H1 (cell line): Measurements from ENCODE around the gene AFF2. TPM values are rescaled to one million over a fixed set of nuclear protein-coding genes. Genes with fewer than 3 reads are reported as not detected.
A peak's percentile ranks its signal among the peaks of the same experiment; 100 is the strongest.

Experiments used
- CTCF ChIA-PET: fragments of 300-600 bp; sonication (Branson Sonifier 250); formaldehyde crosslinking; loops from one replicate; lab custom pipeline; 2021; ENCODE audit not compliant: partially characterized antibody; lab: Charles Lee
- POLR2A ChIA-PET: fragments of 300-600 bp; sonication (Branson Sonifier 250); formaldehyde crosslinking; loops from one replicate; lab custom pipeline; 2021; ENCODE audit warnings: inconsistent platforms; ENCODE audit not compliant: partially characterized antibody; lab: Charles Lee
- DNase-seq, 2 experiments: peaks; one replicate each; pipeline versions ENCODE4 v3.0.0 to v3.0.0-alpha.2; 2010 to 2022; ENCODE audit warnings: low spot score in 2 of 2, low read depth in 1 of 2, mixed read lengths in 1 of 2
- FAIRE-seq: peaks from 2 replicates; lab custom pipeline; 2011; peaks lifted over from hg19 to GRCh38; lab: Jason Lieb, UNC
- H2AFZ ChIP-seq: 2 replicates; pipeline ENCODE4 v1.8.1; 2012; ENCODE audit warnings: low read length, inconsistent platforms
- H2AK5ac ChIP-seq: 2 replicates; pipeline ENCODE4 v1.6.1; 2013; ENCODE audit warnings: low read depth, low read length
- H2BK120ac ChIP-seq: replicated peaks from 2 replicates; pipeline ENCODE3; 2013; ENCODE audit warnings: low read depth, low read length, inconsistent platforms
- H2BK12ac ChIP-seq: 2 replicates; pipeline ENCODE4 v1.6.1; 2013; ENCODE audit warnings: low read depth, low read length
- H2BK15ac ChIP-seq: 2 replicates; pipeline ENCODE4 v1.6.1; 2013; ENCODE audit warnings: low read length
- H2BK20ac ChIP-seq: 2 replicates; pipeline ENCODE4 v1.6.1; 2013; ENCODE audit warnings: low read length
- H2BK5ac ChIP-seq: 2 replicates; pipeline ENCODE4 v1.6.1; 2013; ENCODE audit warnings: low read depth, low read length
- H3K14ac ChIP-seq: 2 replicates; pipeline ENCODE4 v1.6.1; 2013; ENCODE audit warnings: inconsistent platforms; ENCODE audit not compliant: insufficient read length
- H3K18ac ChIP-seq: 2 replicates; pipeline ENCODE4 v1.6.1; 2013; ENCODE audit warnings: low read length; ENCODE audit errors: extremely low read depth
- H3K23ac ChIP-seq: 2 replicates; pipeline ENCODE4 v1.6.1; 2013; ENCODE audit warnings: inconsistent platforms; ENCODE audit not compliant: insufficient read length
- H3K23me2 ChIP-seq: 2 replicates; pipeline ENCODE4 v1.6.1; 2013; ENCODE audit warnings: low read depth, low read length
- H3K27ac ChIP-seq: 2 replicates; pipeline ENCODE4 v1.6.1; 2011; ENCODE audit warnings: low read depth, low read length, inconsistent platforms
- H3K27me3 ChIP-seq, 4 experiments: replicated peaks in 1 of 4; 1 replicate in 1 of 4; 2 replicates in 3 of 4; pipeline versions ENCODE4 v1.6.1 to v1.8.1; 2011 to 2013; ENCODE audit warnings: low read length in 3 of 4, mild to moderate bottlenecking in 3 of 4, inconsistent platforms in 2 of 4, mixed read lengths in 2 of 4, moderate library complexity in 1 of 4; ENCODE audit not compliant: control insufficient read depth in 3 of 4, insufficient read depth in 3 of 4; ENCODE audit errors: extremely low read depth in 1 of 4
- H3K36me3 ChIP-seq, 4 experiments: 2 replicates each; pipeline versions ENCODE4 v1.6.1 to v1.8.1; 2011 to 2013; ENCODE audit warnings: mild to moderate bottlenecking in 4 of 4, low read length in 3 of 4, moderate library complexity in 2 of 4, control low read depth in 1 of 4, inconsistent platforms in 1 of 4; ENCODE audit not compliant: insufficient read depth in 4 of 4, control insufficient read depth in 2 of 4
- H3K4ac ChIP-seq: replicated peaks from 2 replicates; pipeline ENCODE3; 2013; ENCODE audit warnings: low read length, low read depth, mixed read lengths, inconsistent platforms; ENCODE audit not compliant: insufficient read length
- H3K4me1 ChIP-seq, 4 experiments: replicated peaks in 1 of 4; 1 replicate in 1 of 4; 2 replicates in 3 of 4; pipeline versions ENCODE4 v1.6.1 to v1.8.1; 2011 to 2013; ENCODE audit warnings: low read length in 3 of 4, inconsistent platforms in 2 of 4, mixed read lengths in 1 of 4; ENCODE audit not compliant: insufficient read depth in 4 of 4, control insufficient read depth in 3 of 4
- H3K4me2 ChIP-seq, 2 experiments: 2 replicates each; pipeline versions ENCODE4 v1.6.1 to v1.8.1; 2011 to 2013; ENCODE audit warnings: low read depth in 2 of 2, low read length in 2 of 2, control low read depth in 1 of 2, inconsistent platforms in 1 of 2, mild to moderate bottlenecking in 1 of 2; ENCODE audit not compliant: insufficient read depth in 1 of 2
- H3K4me3 ChIP-seq, 4 experiments: fragments of 200-600, 300-600 bp in 1 of 4; sonication (generic), shearing (Covaris generic), sonication (Bioruptor Twin) in 1 of 4; 2 replicates each; pipeline versions ENCODE4 v1.5.1 to v1.8.1; 2011 to 2016; ENCODE audit warnings: low read length in 4 of 4, low read depth in 3 of 4, control low read depth in 2 of 4, inconsistent platforms in 2 of 4, mild to moderate bottlenecking in 2 of 4, mixed read lengths in 1 of 4, moderate library complexity in 1 of 4; ENCODE audit not compliant: insufficient read depth in 2 of 4; ENCODE audit errors: extremely low read depth in 1 of 4
- H3K56ac ChIP-seq: replicated peaks from 2 replicates; pipeline ENCODE3; 2013; ENCODE audit warnings: low read depth, mild to moderate bottlenecking, mixed read lengths, low read length, inconsistent platforms; ENCODE audit not compliant: insufficient read length
- H3K79me1 ChIP-seq: 2 replicates; pipeline ENCODE4 v1.6.1; 2013; ENCODE audit warnings: low read depth, low read length, control low read depth
- H3K79me2 ChIP-seq, 2 experiments: 2 replicates each; pipeline versions ENCODE4 v1.6.1 to v1.8.1; 2012 to 2013; ENCODE audit warnings: low read length in 2 of 2, mild to moderate bottlenecking in 2 of 2, inconsistent platforms in 1 of 2; ENCODE audit not compliant: insufficient read depth in 2 of 2, control insufficient read depth in 1 of 2
- H3K9ac ChIP-seq, 4 experiments: replicated peaks in 1 of 4; 1 replicate in 1 of 4; 2 replicates in 3 of 4; pipeline versions ENCODE4 v1.6.1 to v1.8.1; 2011 to 2013; ENCODE audit warnings: low read depth in 3 of 4, low read length in 3 of 4, control low read depth in 2 of 4, mild to moderate bottlenecking in 2 of 4, moderate library complexity in 2 of 4, inconsistent platforms in 1 of 4; ENCODE audit errors: extremely low read depth in 1 of 4
- H3K9me3 ChIP-seq, 2 experiments: 2 replicates each; pipeline versions ENCODE4 v1.6.1 to v1.8.1; 2012 to 2013; ENCODE audit warnings: mild to moderate bottlenecking in 2 of 2, moderate library complexity in 2 of 2, control low read depth in 1 of 2, inconsistent platforms in 1 of 2, low read depth in 1 of 2, low read length in 1 of 2, mixed read lengths in 1 of 2; ENCODE audit not compliant: insufficient read depth in 2 of 2
- H4K20me1 ChIP-seq, 2 experiments: replicated peaks in 1 of 2; 2 replicates each; pipeline versions ENCODE3 to v1.8.1; 2011 to 2013; ENCODE audit warnings: inconsistent platforms in 2 of 2, low read length in 2 of 2, mild to moderate bottlenecking in 1 of 2; ENCODE audit not compliant: insufficient read depth in 2 of 2, control insufficient read depth in 1 of 2
- H4K5ac ChIP-seq: 2 replicates; pipeline ENCODE4 v1.6.1; 2013; ENCODE audit warnings: low read length, low read depth, mixed read lengths, inconsistent platforms; ENCODE audit not compliant: insufficient read length
- H4K8ac ChIP-seq: 2 replicates; pipeline ENCODE4 v1.8.0; 2013; ENCODE audit warnings: mild to moderate bottlenecking, moderate library complexity, low read length, inconsistent platforms; ENCODE audit not compliant: insufficient read depth; ENCODE audit errors: extremely low read depth
- H4K91ac ChIP-seq: replicated peaks from 2 replicates; pipeline ENCODE3; 2013; ENCODE audit warnings: low read length, mixed read lengths, inconsistent platforms; ENCODE audit not compliant: insufficient read length
- BRCA1 ChIP-seq: IDR thresholded peaks from 2 replicates; pipeline ENCODE4 v1.6.1; 2012; ENCODE audit warnings: low read depth, low read length, improper control_type of control experiment
- CBX5 ChIP-seq: fragments of 300-800, 300-1000 bp; sonication (generic); IDR thresholded peaks from 2 replicates; pipeline ENCODE4 v1.7.1; 2016; ENCODE audit warnings: antibody characterized with exemption, low read length, low read depth
- FOSL1 ChIP-seq: IDR thresholded peaks from 2 replicates; pipeline ENCODE4 v1.6.1; 2011; ENCODE audit warnings: mild to moderate bottlenecking, low read depth, low read length, moderate library complexity; ENCODE audit not compliant: insufficient read depth
- KDM4A ChIP-seq: IDR thresholded peaks from one replicate; pipeline ENCODE4 v1.7.1; 2012; ENCODE audit warnings: low read depth, mild to moderate bottlenecking, moderate library complexity, low read length, inconsistent platforms; ENCODE audit not compliant: severe bottlenecking
- KDM5A ChIP-seq: fragments of 200-600 bp; IDR thresholded peaks from 2 replicates; pipeline ENCODE4 v1.7.1; 2012; ENCODE audit warnings: mild to moderate bottlenecking, low read length, inconsistent platforms, mixed read lengths
- MAFK ChIP-seq: IDR thresholded peaks from 2 replicates; pipeline ENCODE4 v1.6.1; 2012; ENCODE audit warnings: low read depth, mild to moderate bottlenecking, improper control_type of control experiment, low read length
- POLR2AphosphoS5 ChIP-seq: IDR thresholded peaks from 2 replicates; pipeline ENCODE4 v1.6.1; 2011; ENCODE audit warnings: low read depth, low read length
- RFX5 ChIP-seq: IDR thresholded peaks from 2 replicates; pipeline ENCODE4 v1.6.1; 2011; ENCODE audit warnings: low read depth, low read length, improper control_type of control experiment, borderline replicate concordance
- SP1 ChIP-seq: IDR thresholded peaks from 2 replicates; pipeline ENCODE4 v1.6.1; 2011; ENCODE audit warnings: low read depth, low read length
- SP2 ChIP-seq: IDR thresholded peaks from 2 replicates; pipeline ENCODE4 v1.6.1; 2012; ENCODE audit warnings: mild to moderate bottlenecking, low read length, inconsistent platforms
- SP4 ChIP-seq: IDR thresholded peaks from 2 replicates; pipeline ENCODE4 v1.6.1; 2012; ENCODE audit warnings: low read length, inconsistent platforms
- SRF ChIP-seq: IDR thresholded peaks from 2 replicates; pipeline ENCODE4 v1.6.1; 2011; ENCODE audit warnings: mild to moderate bottlenecking, low read depth, low read length, moderate library complexity
- TAF1 ChIP-seq: IDR thresholded peaks from 2 replicates; pipeline ENCODE4 v1.6.1; 2011; ENCODE audit warnings: mild to moderate bottlenecking, low read depth, low read length
- TAF7 ChIP-seq: optimal IDR thresholded peaks from 2 replicates; pipeline ENCODE3; 2011; ENCODE audit warnings: low read depth, mild to moderate bottlenecking, inconsistent platforms, low read length, moderate library complexity, borderline replicate concordance
- TEAD4 ChIP-seq: IDR thresholded peaks from 2 replicates; pipeline ENCODE4 v1.6.1; 2012; ENCODE audit warnings: low read depth, low read length, inconsistent platforms, mixed read lengths
- WGBS, 2 experiments: shearing (Covaris generic) in 1 of 2; methylation state at CpG; one replicate each; pipeline versions ENCODE4 v1.1.6 to v1.1.7; 2013 to 2015; ENCODE audit warnings: low lambda C conversion rate in 2 of 2, mixed read lengths in 2 of 2, inconsistent platforms in 1 of 2, low coverage in 1 of 2, missing lambda C conversion rate in 1 of 2; ENCODE audit not compliant: insufficient replicate concordance in 2 of 2, insufficient coverage in 1 of 2, insufficient read length in 1 of 2; ENCODE audit errors: extremely low coverage in 1 of 2, missing lambda C conversion rate in 1 of 2; 5-methylcytosine and 5-hydroxymethylcytosine counted together
- polyA plus RNA-seq, 7 experiments: library from polyadenylated mRNA; depleted of rRNA in 3 of 7; stranded (reverse) in 5 of 7; unstranded in 2 of 7; fragments of >200 nt in 5 of 7; fragments of 200-250 nt in 2 of 7; gene quantifications; 1 replicate in 5 of 7; 2 replicates in 1 of 7; 4 replicates in 1 of 7; pipeline versions ENCODE4 v1.2.1 to v1.2.3, GENCODE V29; 2011 to 2013; ENCODE audit warnings: missing spikeins in 2 of 7, mixed read lengths in 2 of 7
- total RNA-seq: library from RNA; stranded (reverse); fragmentation: NEBNext Ultra II Directional; extraction: Animal tissue kit (Norgen Biotek cat#: 25700); gene quantifications from 2 replicates; pipeline ENCODE4 v1.2.1, GENCODE V29; 2021
- TF ChIP-seq, protein P1 (sequence below): IDR thresholded peaks from 2 replicates; pipeline ENCODE4 v1.6.1; 2012; ENCODE audit warnings: inconsistent platforms

The AFF2 gene
- total and polyA plus RNA-seq, 2 of the 8 experiments (the other 6 are each of a cell fraction or from before 2014, with no cell fraction given), result 2.0 to 7.3 TPM

DNA sequence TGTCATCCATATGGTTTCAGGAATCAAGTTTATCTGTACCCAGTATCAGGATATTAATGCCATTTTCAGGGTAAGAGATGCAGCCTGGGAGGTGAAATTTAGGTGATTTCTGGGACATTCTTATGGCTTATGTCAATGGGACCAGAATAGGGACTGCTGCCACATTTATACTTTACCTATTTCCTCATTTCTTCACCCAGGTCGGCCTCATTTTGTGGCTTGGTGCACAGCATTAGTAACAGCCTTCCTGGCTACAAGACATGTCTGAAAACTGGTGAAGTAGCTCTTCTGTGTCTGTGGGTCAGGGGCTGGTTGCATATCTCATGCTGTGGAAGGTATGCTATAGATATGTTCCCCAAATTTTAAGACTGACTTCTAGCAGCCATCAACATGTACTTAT lies 284.8 kb downstream of the AFF2 start:
- CTCF ChIA-PET, result no interaction called here
- FAIRE-seq, result no peak
- TF ChIP-seq MAFK (no peak), FOSL1 (no peak), TAF7 (no peak), RFX5 (no peak), POLR2AphosphoS5 (no peak), KDM5A (no peak), CBX5 (no peak), BRCA1 (no peak), SP1 (no peak), TEAD4 (no peak), TAF1 (no peak), SP4 (no peak), SP2 (no peak), SRF (no peak), KDM4A (no peak)
- TF ChIP-seq, protein P1, sequence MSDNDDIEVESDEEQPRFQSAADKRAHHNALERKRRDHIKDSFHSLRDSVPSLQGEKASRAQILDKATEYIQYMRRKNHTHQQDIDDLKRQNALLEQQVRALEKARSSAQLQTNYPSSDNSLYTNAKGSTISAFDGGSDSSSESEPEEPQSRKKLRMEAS, result no peak

More for the DNA sequence above, 284.8 kb downstream of the AFF2 start:
- H2BK5ac ChIP-seq, result no peak overlapping the region
- H3K4me2 ChIP-seq, result peak overlapping the region in 1 of 2 experiments; percentile 14; a peak in 1 of 4 replicates
- H2BK20ac ChIP-seq, result no peak overlapping the region
- no peak overlapping the region for H3K4ac ChIP-seq
- no peak overlapping the region for H3K18ac ChIP-seq
- no peak overlapping the region for H2AK5ac ChIP-seq
- H3K79me1 ChIP-seq, result no peaks in the 10 kb centered on the region
- no peaks in the 10 kb centered on the region for H3K79me2 ChIP-seq
- no peaks in the 10 kb centered on the region for H3K9me3 ChIP-seq
- 87% methylated on average over 1 of the region's 1 CpG; no CpG with 5 or more reads in 1 of the 2 experiments for WGBS, 2 experiments
- H3K4me3 ChIP-seq, result no peak overlapping the region
- H3K27ac ChIP-seq, result no peak overlapping the region
- no peak overlapping the region for H3K56ac ChIP-seq
- no peak overlapping the region for H4K91ac ChIP-seq
- no peak overlapping the region for H3K9ac ChIP-seq
- no peak overlapping the region for H3K14ac ChIP-seq
- no peaks in the 10 kb centered on the region for H4K20me1 ChIP-seq
- no peak overlapping the region for H2BK12ac ChIP-seq
- H3K23me2 ChIP-seq, result no peaks in the 10 kb centered on the region
- no peak overlapping the region for H3K23ac ChIP-seq
- H4K5ac ChIP-seq, result no peak overlapping the region
- DNase-seq, result no peak
- H3K36me3 ChIP-seq, result no peaks in the 10 kb centered on the region
- no peak overlapping the region for H2BK120ac ChIP-seq
- POLR2A ChIA-PET, result interaction anchor here (1.4 kb wide), 1 partner anchor 15 kb away, joined by 3 read pairs; no protein-coding TSS in a partner anchor
- no peak overlapping the region for H2AFZ ChIP-seq
- H2BK15ac ChIP-seq, result no peak overlapping the region
- H3K27me3 ChIP-seq, result no peaks in the 10 kb centered on the region
- peaks cover 0 to 7% (median 4%) of the 10 kb centered on the region in 4 experiments; a peak in 4 of 7 replicates for H3K4me1 ChIP-seq
- no peak overlapping the region for H4K8ac ChIP-seq
